ENCODE data around the gene OR2T1.

Gene OR2T1, protein sequence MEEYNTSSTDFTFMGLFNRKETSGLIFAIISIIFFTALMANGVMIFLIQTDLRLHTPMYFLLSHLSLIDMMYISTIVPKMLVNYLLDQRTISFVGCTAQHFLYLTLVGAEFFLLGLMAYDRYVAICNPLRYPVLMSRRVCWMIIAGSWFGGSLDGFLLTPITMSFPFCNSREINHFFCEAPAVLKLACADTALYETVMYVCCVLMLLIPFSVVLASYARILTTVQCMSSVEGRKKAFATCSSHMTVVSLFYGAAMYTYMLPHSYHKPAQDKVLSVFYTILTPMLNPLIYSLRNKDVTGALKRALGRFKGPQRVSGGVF

GRCh38 chr1:248402748-248403147, at the start of gene OR2T1:
TSS of gene OR2T1 (plus strand) at chr1:248403048. CDS start at chr1:248406148, 3,100 bp downstream.
- POLR2A ChIA-PET, result no interaction called here

GRCh38 chr1:248359415-248359814, 43.4 kb upstream of the OR2T1 start:
- DNase-seq (ENCODE audit: extremely low spot score), result no peak
- POLR2A ChIA-PET, result no interaction called here
- CTCF ChIA-PET, result no interaction called here
- TF ChIP-seq HDGF (IDR thresholded peaks at IDR 0.05; ENCODE audit: borderline replicate concordance) (no peak), LEF1 (IDR thresholded peaks at IDR 0.05; ENCODE audit: borderline replicate concordance) (no peak), FOXA1 (IDR thresholded peaks at IDR 0.05) (no peak), TARDBP (IDR thresholded peaks at IDR 0.05) (no peak), FOXK2 (IDR thresholded peaks at IDR 0.05) (no peak), SP1 (IDR thresholded peaks at IDR 0.05) (no peak), ELF4 (IDR thresholded peaks at IDR 0.05) (no peak), SUZ12 (IDR thresholded peaks at IDR 0.05) (no peak), ZNF384 (IDR thresholded peaks at IDR 0.05) (no peak), ARNT (IDR thresholded peaks at IDR 0.05) (no peak), NFRKB (IDR thresholded peaks at IDR 0.05) (no peak), CTBP1 (IDR thresholded peaks at IDR 0.05; ENCODE audit: borderline replicate concordance) (no peak)

More at GRCh38 chr1:248402748-248403147, at the start of gene OR2T1:
- TF ChIP-seq ARNT (IDR thresholded peaks at IDR 0.05) (no peak), SP1 (IDR thresholded peaks at IDR 0.05) (no peak), TARDBP (IDR thresholded peaks at IDR 0.05) (no peak), LEF1 (IDR thresholded peaks at IDR 0.05; ENCODE audit: borderline replicate concordance) (no peak), CTBP1 (IDR thresholded peaks at IDR 0.05; ENCODE audit: borderline replicate concordance) (no peak), HDGF (IDR thresholded peaks at IDR 0.05; ENCODE audit: borderline replicate concordance) (no peak), ELF4 (IDR thresholded peaks at IDR 0.05) (no peak)
- TF ChIP-seq, protein P1, sequence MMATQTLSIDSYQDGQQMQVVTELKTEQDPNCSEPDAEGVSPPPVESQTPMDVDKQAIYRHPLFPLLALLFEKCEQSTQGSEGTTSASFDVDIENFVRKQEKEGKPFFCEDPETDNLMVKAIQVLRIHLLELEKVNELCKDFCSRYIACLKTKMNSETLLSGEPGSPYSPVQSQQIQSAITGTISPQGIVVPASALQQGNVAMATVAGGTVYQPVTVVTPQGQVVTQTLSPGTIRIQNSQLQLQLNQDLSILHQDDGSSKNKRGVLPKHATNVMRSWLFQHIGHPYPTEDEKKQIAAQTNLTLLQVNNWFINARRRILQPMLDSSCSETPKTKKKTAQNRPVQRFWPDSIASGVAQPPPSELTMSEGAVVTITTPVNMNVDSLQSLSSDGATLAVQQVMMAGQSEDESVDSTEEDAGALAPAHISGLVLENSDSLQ (IDR thresholded peaks at IDR 0.05), result no peak
- no peak for DNase-seq (ENCODE audit: extremely low spot score)
- CTCF ChIA-PET, result no interaction called here

DNA sequence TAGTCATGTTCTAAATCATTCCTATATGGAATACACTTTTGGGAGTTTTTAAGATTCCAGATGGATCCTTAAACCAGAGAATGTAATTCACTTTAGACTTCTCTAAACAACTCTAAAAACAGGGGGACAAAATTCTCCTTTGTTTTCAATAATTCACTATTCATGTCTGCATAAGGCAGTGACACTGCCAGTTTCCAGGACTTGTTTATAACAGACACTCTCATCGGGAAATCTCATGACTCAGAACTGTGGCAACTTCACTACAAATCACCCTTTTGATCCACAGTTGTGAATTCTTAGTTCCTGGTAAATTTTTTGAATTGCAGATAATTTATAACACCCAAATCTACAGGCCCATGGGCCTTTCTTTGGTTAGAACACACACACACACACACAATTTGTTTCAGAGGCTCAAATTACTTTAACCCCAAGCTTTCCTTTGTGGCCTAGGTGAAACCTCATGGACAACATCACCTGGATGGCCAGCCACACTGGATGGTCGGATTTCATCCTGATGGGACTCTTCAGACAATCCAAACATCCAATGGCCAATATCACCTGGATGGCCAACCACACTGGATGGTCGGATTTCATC, 41.6 kb upstream of the OR2T1 start, which contains the start of gene OR2T4:
OR2T4 (plus strand) TSS at position 545 of the 595 bp plus-strand sequence; CDS start at position 545, 0 bp downstream.
- POLR2A ChIA-PET, result no interaction called here
- TF ChIP-seq FOXA1 (IDR thresholded peaks at IDR 0.05) (no peak), SUZ12 (IDR thresholded peaks at IDR 0.05) (no peak), L3MBTL2 (conservative IDR thresholded peaks at IDR 0.05) (no peak)
- CTCF ChIA-PET, result no interaction called here
- no peak for DNase-seq (ENCODE audit: extremely low spot score)

DNA sequence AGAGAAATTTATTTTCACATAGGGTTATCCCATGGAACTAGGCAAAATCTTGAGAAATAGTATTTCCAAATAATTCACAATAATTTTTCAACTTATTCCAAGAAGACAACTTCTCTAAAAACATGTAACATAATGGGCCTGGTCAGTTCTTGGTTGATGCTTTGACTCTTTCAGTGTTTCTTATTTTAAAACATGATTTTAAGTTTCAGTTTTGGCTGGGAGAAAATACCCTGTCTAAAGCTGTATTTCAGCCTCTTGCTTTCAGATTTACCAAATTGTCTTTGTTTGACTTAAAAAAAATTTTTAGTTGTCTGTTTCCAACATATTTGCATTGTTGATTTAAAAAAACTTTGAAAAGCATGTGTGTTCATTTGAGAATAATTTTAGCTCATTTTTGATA, 36.2 kb upstream of the OR2T1 start:
- DNase-seq (ENCODE audit: extremely low spot score), result no peak
- POLR2A ChIA-PET, result no interaction called here
- TF ChIP-seq SP1 (IDR thresholded peaks at IDR 0.05), result no peak
- no peak for TF ChIP-seq BHLHE40 (IDR thresholded peaks at IDR 0.05; ENCODE audit: borderline replicate concordance)
- no peak for TF ChIP-seq ELF4 (IDR thresholded peaks at IDR 0.05)
- TF ChIP-seq NFRKB (IDR thresholded peaks at IDR 0.05), result no peak
- TF ChIP-seq ZNF384 (IDR thresholded peaks at IDR 0.05), result no peak
- TF ChIP-seq, protein P1 (IDR thresholded peaks at IDR 0.05), result no peak
- no peak for TF ChIP-seq FOXM1 (IDR thresholded peaks at IDR 0.05; ENCODE audit: borderline replicate concordance)
- TF ChIP-seq FOXA1 (IDR thresholded peaks at IDR 0.05), result no peak
- TF ChIP-seq SUZ12 (IDR thresholded peaks at IDR 0.05), result no peak
- TF ChIP-seq L3MBTL2 (conservative IDR thresholded peaks at IDR 0.05), result no peak
- no peak for TF ChIP-seq ARNT (IDR thresholded peaks at IDR 0.05)
- no peak for TF ChIP-seq LEF1 (IDR thresholded peaks at IDR 0.05; ENCODE audit: borderline replicate concordance)
- TF ChIP-seq HDGF (IDR thresholded peaks at IDR 0.05; ENCODE audit: borderline replicate concordance), result no peak
- no peak for TF ChIP-seq TARDBP (IDR thresholded peaks at IDR 0.05)
- TF ChIP-seq CTBP1 (IDR thresholded peaks at IDR 0.05; ENCODE audit: borderline replicate concordance), result no peak
- no peak for TF ChIP-seq FOXK2 (IDR thresholded peaks at IDR 0.05)

DNA sequence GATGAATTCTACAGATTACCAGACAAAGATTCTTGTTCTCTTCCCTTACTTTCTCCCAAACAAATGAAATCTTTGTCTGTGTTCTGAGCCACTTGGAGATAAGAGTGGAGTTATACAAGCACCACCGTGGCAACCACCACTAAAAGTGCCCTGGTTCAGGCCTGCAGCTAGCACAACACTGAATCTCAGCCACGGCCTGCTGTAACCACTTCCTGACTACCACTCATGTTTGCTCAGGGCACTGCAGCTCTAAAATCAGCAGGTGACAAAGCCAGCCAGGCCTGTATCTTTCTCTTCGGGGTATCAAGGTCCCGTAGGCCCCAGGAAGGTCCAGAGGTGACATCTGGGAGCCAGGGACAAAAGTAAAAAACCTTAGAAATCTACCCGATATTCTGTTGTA, 30.5 kb upstream of the OR2T1 start:
- no peak for TF ChIP-seq FOXM1 (IDR thresholded peaks at IDR 0.05; ENCODE audit: borderline replicate concordance)
- TF ChIP-seq L3MBTL2 (conservative IDR thresholded peaks at IDR 0.05), result no peak
- no peak for TF ChIP-seq LEF1 (IDR thresholded peaks at IDR 0.05; ENCODE audit: borderline replicate concordance)
- TF ChIP-seq NFRKB (IDR thresholded peaks at IDR 0.05), result no peak
- no peak for TF ChIP-seq SP1 (IDR thresholded peaks at IDR 0.05)
- TF ChIP-seq, protein P1 (IDR thresholded peaks at IDR 0.05), result no peak
- no peak for TF ChIP-seq FOXA1 (IDR thresholded peaks at IDR 0.05)
- no peak for TF ChIP-seq TARDBP (IDR thresholded peaks at IDR 0.05)
- TF ChIP-seq BHLHE40 (IDR thresholded peaks at IDR 0.05; ENCODE audit: borderline replicate concordance), result no peak
- TF ChIP-seq ELF4 (IDR thresholded peaks at IDR 0.05), result no peak
- no peak for TF ChIP-seq ZNF384 (IDR thresholded peaks at IDR 0.05)
- CTCF ChIA-PET, result no interaction called here

More for the DNA sequence above, 36.2 kb upstream of the OR2T1 start:
- CTCF ChIA-PET, result no interaction called here

GRCh38 chr1:248373761-248374160, 29.1 kb upstream of the OR2T1 start:
- TF ChIP-seq SUZ12 (IDR thresholded peaks at IDR 0.05) (no peak), ELF4 (IDR thresholded peaks at IDR 0.05) (no peak), HDGF (IDR thresholded peaks at IDR 0.05; ENCODE audit: borderline replicate concordance) (no peak), FOXK2 (IDR thresholded peaks at IDR 0.05) (no peak), ARNT (IDR thresholded peaks at IDR 0.05) (no peak), ZNF384 (IDR thresholded peaks at IDR 0.05) (no peak), CTBP1 (IDR thresholded peaks at IDR 0.05; ENCODE audit: borderline replicate concordance) (no peak)
- DNase-seq (ENCODE audit: extremely low spot score), result no peak
- CTCF ChIA-PET, result no interaction called here
- POLR2A ChIA-PET, result no interaction called here

More for the DNA sequence above, 30.5 kb upstream of the OR2T1 start:
- no peak for DNase-seq (ENCODE audit: extremely low spot score)
- POLR2A ChIA-PET, result no interaction called here

Data from HEK293T (cell line).